H9 (cell line): ENCODE data around the gene CCSER2. TPM values are rescaled to one million over a fixed set of nuclear protein-coding genes. Genes with fewer than 3 reads are reported as not detected.

Experiments
- DNase-seq: peaks from one replicate; pipeline ENCODE4 v3.0.0-alpha.2; 2017
- H2AFZ ChIP-seq: one replicate; pipeline ENCODE4 v1.6.1; 2013; ENCODE audit warnings: mild to moderate bottlenecking, low read length, control low read depth, moderate library complexity
- H2AK5ac ChIP-seq: 2 replicates; pipeline ENCODE4 v1.6.1; 2013; ENCODE audit warnings: low read length, control low read depth, mixed read lengths; ENCODE audit not compliant: insufficient read length
- H2BK120ac ChIP-seq: one replicate; pipeline ENCODE4 v1.6.1; 2013; ENCODE audit warnings: low read depth, mild to moderate bottlenecking, low read length, control low read depth, inconsistent platforms; ENCODE audit not compliant: poor library complexity, severe bottlenecking
- H2BK12ac ChIP-seq: 2 replicates; pipeline ENCODE4 v1.6.1; 2013; ENCODE audit warnings: low read length, control low read depth, mixed read lengths, low read depth; ENCODE audit not compliant: insufficient read length
- H2BK15ac ChIP-seq: 2 replicates; pipeline ENCODE4 v1.6.1; 2013; ENCODE audit warnings: low read depth, low read length, control low read depth
- H2BK20ac ChIP-seq: one replicate; pipeline ENCODE4 v1.6.1; 2013; ENCODE audit warnings: low read depth, mild to moderate bottlenecking, low read length, control low read depth, inconsistent platforms; ENCODE audit not compliant: poor library complexity, severe bottlenecking
- H2BK5ac ChIP-seq: 2 replicates; pipeline ENCODE4 v1.6.1; 2013; ENCODE audit warnings: low read length, control low read depth, mixed read lengths; ENCODE audit not compliant: insufficient read length
- H3K14ac ChIP-seq: 2 replicates; pipeline ENCODE4 v1.6.1; 2013; ENCODE audit warnings: low read length, control low read depth; ENCODE audit not compliant: insufficient read depth
- H3K18ac ChIP-seq: 2 replicates; pipeline ENCODE4 v1.6.1; 2013; ENCODE audit warnings: low read depth, mild to moderate bottlenecking, mixed read lengths, low read length, control low read depth; ENCODE audit not compliant: insufficient read length
- H3K23ac ChIP-seq: 2 replicates; pipeline ENCODE4 v1.6.1; 2013; ENCODE audit warnings: low read length, control low read depth, mixed read lengths, low read depth; ENCODE audit not compliant: insufficient read length
- H3K23me2 ChIP-seq: 2 replicates; pipeline ENCODE4 v1.6.1; 2013; ENCODE audit warnings: low read depth, mild to moderate bottlenecking, mixed read lengths, low read length, control low read depth; ENCODE audit not compliant: insufficient read length, poor library complexity, severe bottlenecking
- H3K27ac ChIP-seq: 2 replicates; pipeline ENCODE4 v1.5.1; 2013; ENCODE audit warnings: low read length, control low read depth, mixed read lengths, low read depth; ENCODE audit not compliant: insufficient read length
- H3K27me3 ChIP-seq: 2 replicates; pipeline ENCODE4 v1.6.1; 2013; ENCODE audit warnings: low read length, control low read depth, inconsistent platforms; ENCODE audit not compliant: insufficient read depth
- H3K4ac ChIP-seq: 2 replicates; pipeline ENCODE4 v1.6.1; 2013; ENCODE audit warnings: low read depth, mild to moderate bottlenecking, control low read depth, inconsistent platforms, low read length, moderate library complexity
- H3K4me1 ChIP-seq: 2 replicates; pipeline ENCODE4 v1.6.1; 2013; ENCODE audit warnings: low read length, control low read depth, inconsistent platforms; ENCODE audit not compliant: insufficient read depth
- H3K4me2 ChIP-seq: 2 replicates; pipeline ENCODE4 v1.6.1; 2013; ENCODE audit warnings: low read length, control low read depth, mixed read lengths; ENCODE audit not compliant: insufficient read length, insufficient read depth
- H3K56ac ChIP-seq: 2 replicates; pipeline ENCODE4 v1.6.1; 2013; ENCODE audit warnings: low read depth, mild to moderate bottlenecking, mixed read lengths, low read length, control low read depth; ENCODE audit not compliant: insufficient read length
- H3K79me1 ChIP-seq: 2 replicates; pipeline ENCODE4 v1.6.1; 2013; ENCODE audit warnings: low read depth, mild to moderate bottlenecking, moderate library complexity, low read length, control low read depth, inconsistent platforms; ENCODE audit not compliant: insufficient read depth, poor library complexity, severe bottlenecking
- H3K79me2 ChIP-seq: 2 replicates; pipeline ENCODE4 v1.6.1; 2013; ENCODE audit warnings: low read length, control low read depth, inconsistent platforms; ENCODE audit not compliant: insufficient read depth
- H3K9ac ChIP-seq: 2 replicates; pipeline ENCODE4 v1.6.1; 2013; ENCODE audit warnings: low read length, control low read depth, mixed read lengths; ENCODE audit not compliant: insufficient read length; ENCODE audit errors: extremely low read depth
- H3K9me3 ChIP-seq: one replicate; pipeline ENCODE4 v1.6.1; 2013; ENCODE audit warnings: low read depth, low read length, inconsistent platforms; ENCODE audit not compliant: control insufficient read depth
- H3T11ph ChIP-seq: one replicate; pipeline ENCODE4 v1.6.1; 2013; ENCODE audit warnings: mild to moderate bottlenecking, low read length, control low read depth, inconsistent platforms
- H4K20me1 ChIP-seq: one replicate; pipeline ENCODE4 v1.6.1; 2013; ENCODE audit not compliant: control insufficient read depth, insufficient read length, insufficient read depth
- H4K5ac ChIP-seq: 2 replicates; pipeline ENCODE4 v1.6.1; 2013; ENCODE audit warnings: low read depth, mild to moderate bottlenecking, mixed read lengths, low read length, control low read depth; ENCODE audit not compliant: insufficient read length
- H4K8ac ChIP-seq: replicated peaks from 2 replicates; pipeline ENCODE4 v1.6.1; 2013; ENCODE audit warnings: low read length, control low read depth, mixed read lengths, low read depth; ENCODE audit not compliant: insufficient read length
- H4K91ac ChIP-seq: 2 replicates; pipeline ENCODE4 v1.6.1; 2013; ENCODE audit warnings: low read depth, mild to moderate bottlenecking, moderate library complexity, mixed read lengths, low read length, control low read depth; ENCODE audit not compliant: insufficient read length
- H3K27ac Mint-ChIP-seq, 3 experiments: 2 replicates in 2 of 3; 3 replicates in 1 of 3; pipeline ENCODE4 v1.8.0; 2020 to 2021; ENCODE audit warnings: mixed read lengths in 3 of 3, mild to moderate bottlenecking in 1 of 3, moderate library complexity in 1 of 3
- H3K27me3 Mint-ChIP-seq: 2 replicates; pipeline ENCODE4 v1.8.0; 2021; ENCODE audit warnings: low read depth, mild to moderate bottlenecking, moderate library complexity, mixed read lengths
- H3K36me3 Mint-ChIP-seq, 3 experiments: 2 replicates in 2 of 3; 3 replicates in 1 of 3; pipeline ENCODE4 v1.8.0; 2020 to 2021; ENCODE audit warnings: low read depth in 3 of 3, mixed read lengths in 3 of 3; ENCODE audit not compliant: insufficient read depth in 1 of 3
- H3K4me1 Mint-ChIP-seq, 2 experiments: 2 replicates each; pipeline ENCODE4 v1.8.0; 2020; ENCODE audit warnings: mixed read lengths in 2 of 2
- H3K4me3 Mint-ChIP-seq, 2 experiments: 2 replicates in 1 of 2; 3 replicates in 1 of 2; pipeline ENCODE4 v1.8.0; 2020 to 2021; ENCODE audit warnings: mild to moderate bottlenecking in 2 of 2, mixed read lengths in 2 of 2, moderate library complexity in 1 of 2
- H3K9me3 Mint-ChIP-seq, 2 experiments: 2 replicates in 1 of 2; 3 replicates in 1 of 2; pipeline ENCODE4 v1.8.0; 2020; ENCODE audit warnings: mild to moderate bottlenecking in 2 of 2, mixed read lengths in 2 of 2, moderate library complexity in 1 of 2
- WGBS: extraction: QIAGEN DNeasy Blood & Tissue Kit; methylation state at CpG from one replicate; pipeline ENCODE4 v1.1.7; 2013; ENCODE audit warnings: missing lambda C conversion rate, low lambda C conversion rate, mixed read lengths; ENCODE audit not compliant: insufficient read length; ENCODE audit errors: extremely low coverage; 5-methylcytosine and 5-hydroxymethylcytosine counted together
- total RNA-seq: library from RNA; stranded (reverse); gene quantifications from 2 replicates; pipeline ENCODE4 v1.2.1, GENCODE V29; 2021
- TF ChIP-seq, protein P1 (sequence below): fragments of 200-600 bp; sonication (generic); conservative IDR thresholded peaks from 3 replicates; pipeline ENCODE4 v1.8.0; 2021; ENCODE audit warnings: antibody characterized with exemption, mild to moderate bottlenecking

The CCSER2 gene
- total RNA-seq, 1 experiment from 2014 or later: 22.2 TPM

GRCh38 chr10:84392181-84392580 is 63.8 kb downstream of the CCSER2 start:
- H2BK20ac ChIP-seq: no peak overlapping the region

More at GRCh38 chr10:84392181-84392580, 63.8 kb downstream of the CCSER2 start:
- no peak overlapping the region for H3K18ac ChIP-seq
- Mint-ChIP-seq H3K4me1 (peaks cover 8 to 12% of the 10 kb centered on the region in 2 experiments), H3K4me3 (no peak overlapping the region), H3K9me3 (peaks cover 15 to 20% of the 10 kb centered on the region in 2 experiments), H3K27me3 (no peaks in the 10 kb centered on the region), H3K27ac (peak overlapping the region in 2 of 3 experiments; percentile 26 to 47; a peak in 2 of 7 replicates), H3K36me3 (peaks cover 17 to 40% (median 28%) of the 10 kb centered on the region in 3 experiments)
- no peak overlapping the region for H3K14ac ChIP-seq
- H2BK120ac ChIP-seq: no peak overlapping the region
- WGBS: no CpG with 5 or more reads among the region's 2 CpGs
- no peak overlapping the region for H4K8ac ChIP-seq
- no peak overlapping the region for H3T11ph ChIP-seq
- H4K91ac ChIP-seq: no peak overlapping the region
- no peaks in the 10 kb centered on the region for H3K79me1 ChIP-seq
- H3K23me2 ChIP-seq: no peaks in the 10 kb centered on the region
- no peak overlapping the region for H3K9ac ChIP-seq
- no peak for DNase-seq
- H2AFZ ChIP-seq: no peak overlapping the region
- H3K23ac ChIP-seq: no peak overlapping the region
- H4K5ac ChIP-seq: no peak overlapping the region
- no peak overlapping the region for H2AK5ac ChIP-seq
- no peak overlapping the region for H2BK5ac ChIP-seq
- no peak overlapping the region for H3K27ac ChIP-seq
- no peaks in the 10 kb centered on the region for H4K20me1 ChIP-seq
- H3K56ac ChIP-seq: no peak overlapping the region
- H3K27me3 ChIP-seq: no peaks in the 10 kb centered on the region
- H3K4me2 ChIP-seq: no peak overlapping the region
- H3K9me3 ChIP-seq: no peaks in the 10 kb centered on the region
- no peak overlapping the region for H2BK15ac ChIP-seq
- TF ChIP-seq, protein P1, sequence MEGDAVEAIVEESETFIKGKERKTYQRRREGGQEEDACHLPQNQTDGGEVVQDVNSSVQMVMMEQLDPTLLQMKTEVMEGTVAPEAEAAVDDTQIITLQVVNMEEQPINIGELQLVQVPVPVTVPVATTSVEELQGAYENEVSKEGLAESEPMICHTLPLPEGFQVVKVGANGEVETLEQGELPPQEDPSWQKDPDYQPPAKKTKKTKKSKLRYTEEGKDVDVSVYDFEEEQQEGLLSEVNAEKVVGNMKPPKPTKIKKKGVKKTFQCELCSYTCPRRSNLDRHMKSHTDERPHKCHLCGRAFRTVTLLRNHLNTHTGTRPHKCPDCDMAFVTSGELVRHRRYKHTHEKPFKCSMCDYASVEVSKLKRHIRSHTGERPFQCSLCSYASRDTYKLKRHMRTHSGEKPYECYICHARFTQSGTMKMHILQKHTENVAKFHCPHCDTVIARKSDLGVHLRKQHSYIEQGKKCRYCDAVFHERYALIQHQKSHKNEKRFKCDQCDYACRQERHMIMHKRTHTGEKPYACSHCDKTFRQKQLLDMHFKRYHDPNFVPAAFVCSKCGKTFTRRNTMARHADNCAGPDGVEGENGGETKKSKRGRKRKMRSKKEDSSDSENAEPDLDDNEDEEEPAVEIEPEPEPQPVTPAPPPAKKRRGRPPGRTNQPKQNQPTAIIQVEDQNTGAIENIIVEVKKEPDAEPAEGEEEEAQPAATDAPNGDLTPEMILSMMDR: no peak
- no peaks in the 10 kb centered on the region for H3K79me2 ChIP-seq
- no peak overlapping the region for H2BK12ac ChIP-seq
- no peak overlapping the region for H3K4ac ChIP-seq
- H3K4me1 ChIP-seq: no peaks in the 10 kb centered on the region
